ENCODE results near the gene TMEM61. TPM values are rescaled to one million over a fixed set of nuclear protein-coding genes. Genes with fewer than 3 reads are reported as not detected.

Gene TMEM61
- total and polyA plus RNA-seq, 2 of the 8 experiments (the other 6 are each of a cell fraction or from before 2014, with no cell fraction given), result 0.54 to 1.4 TPM

GRCh38 chr1:55005351-55006140 lies 25.1 kb downstream of the TMEM61 start (continued):
- no peak for TF ChIP-seq EGR1 (IDR thresholded peaks at IDR 0.05; ENCODE audit: borderline replicate concordance, low read depth, low read length)
- TF ChIP-seq SIN3A (conservative IDR thresholded peaks at IDR 0.05 in 1 of 2, IDR thresholded peaks at IDR 0.05 in 1 of 2; ENCODE audit: low read depth in 1 of 2, low read length in 2 of 2), result no peak
- no peak for TF ChIP-seq HDAC6 (IDR thresholded peaks at IDR 0.05; ENCODE audit: low read depth, low read length)
- no peak for TF ChIP-seq POLR2A (IDR thresholded peaks at IDR 0.05; ENCODE audit: control extremely low read depth in 1 of 2, low read depth in 2 of 2, low read length in 2 of 2)
- TF ChIP-seq RFX5 (IDR thresholded peaks at IDR 0.05; ENCODE audit: borderline replicate concordance, low read depth, low read length), result no peak
- TF ChIP-seq TEAD4 (IDR thresholded peaks at IDR 0.05; ENCODE audit: low read depth, low read length), result no peak
- TF ChIP-seq RBBP5 (IDR thresholded peaks at IDR 0.05; ENCODE audit: borderline replicate concordance, low read depth, low read length), result no peak
- no peak for TF ChIP-seq ATF2 (IDR thresholded peaks at IDR 0.05; ENCODE audit: low read length)
- no peak for TF ChIP-seq SUZ12 (IDR thresholded peaks at IDR 0.05; ENCODE audit: low read length)
- no peak for TF ChIP-seq EZH2 (IDR thresholded peaks at IDR 0.05; ENCODE audit: low read depth, low read length, severe bottlenecking)

Measured in H1 (cell line).